ENCODE results near the gene ZNF816.
"Not testable (repeated sequence)": the region's sequence is repeated elsewhere in the genome, so short reads cannot be mapped to it uniquely, and the experiment has no call there.

Gene ZNF816

DNA sequence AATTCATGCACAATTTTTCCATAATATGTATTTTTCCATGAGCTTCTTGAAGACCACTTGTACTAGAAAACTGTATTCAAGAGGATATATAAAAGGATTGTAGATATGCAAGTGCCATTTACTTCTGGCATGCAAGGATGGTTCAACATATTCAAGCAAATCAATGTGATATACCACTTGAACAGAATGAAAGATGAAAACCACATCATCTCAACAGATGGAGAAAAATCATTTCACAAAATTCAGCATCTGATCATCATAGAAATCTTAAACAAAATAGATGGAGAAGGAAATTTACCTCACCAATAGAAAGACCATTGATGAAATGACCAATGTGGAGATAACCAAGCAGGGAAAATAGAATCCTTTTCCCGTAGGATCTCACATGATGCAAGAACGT, 5.1 kb upstream of the ZNF816 start:
- DNase-seq (ENCODE audit: low read depth, low spot score), result no peak

DNA sequence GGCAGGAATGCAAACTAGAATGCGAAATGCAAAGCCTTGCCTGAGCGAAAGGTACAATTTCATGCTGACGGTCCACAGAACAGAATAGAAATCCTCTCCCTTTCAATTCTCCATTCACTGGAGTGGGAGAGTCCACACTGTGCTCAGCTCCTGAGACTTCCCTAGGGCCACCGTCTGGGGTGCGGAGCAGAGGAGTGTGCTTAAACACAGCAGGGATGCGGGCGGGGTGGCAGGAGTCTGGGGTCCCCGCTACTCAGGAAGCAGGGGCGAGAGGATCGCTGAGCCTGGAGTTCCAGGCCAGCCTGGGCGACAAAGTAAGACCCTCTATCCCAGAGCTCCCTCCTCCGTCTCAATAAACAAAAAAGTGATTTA, 552 bp upstream of the ZNF816 start:
- DNase-seq (ENCODE audit: low read depth, low spot score), result no peak
- H3K4me3 ChIP-seq (ENCODE audit: low read length), result peak overlapping the region; percentile 53

More for the DNA sequence above, 5.1 kb upstream of the ZNF816 start:
- H3K4me3 ChIP-seq (ENCODE audit: low read length), result no peak overlapping the region

DNA sequence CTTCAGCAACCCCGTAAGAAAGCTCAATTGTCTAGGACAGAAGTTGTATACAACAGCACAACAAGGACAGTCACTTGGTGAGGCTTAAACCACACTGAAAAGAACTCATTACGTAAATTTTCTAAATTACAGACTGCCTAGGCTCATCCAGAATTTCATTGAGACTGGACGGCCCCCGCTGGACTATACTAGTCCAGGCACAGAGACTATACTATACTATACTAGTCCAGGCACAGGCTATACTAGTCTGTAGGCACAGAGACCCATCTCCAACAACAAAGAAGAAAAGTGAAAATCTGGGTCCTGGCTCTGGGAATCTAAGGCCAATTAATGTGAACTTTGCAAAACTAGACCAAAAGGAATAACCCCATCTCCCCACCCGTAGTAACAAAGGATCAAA, 700 bp downstream of the ZNF816 start:
- DNase-seq (ENCODE audit: low read depth, low spot score), result no peak
- H3K4me3 ChIP-seq (ENCODE audit: low read length), result peak overlapping the region; percentile 70

DNA sequence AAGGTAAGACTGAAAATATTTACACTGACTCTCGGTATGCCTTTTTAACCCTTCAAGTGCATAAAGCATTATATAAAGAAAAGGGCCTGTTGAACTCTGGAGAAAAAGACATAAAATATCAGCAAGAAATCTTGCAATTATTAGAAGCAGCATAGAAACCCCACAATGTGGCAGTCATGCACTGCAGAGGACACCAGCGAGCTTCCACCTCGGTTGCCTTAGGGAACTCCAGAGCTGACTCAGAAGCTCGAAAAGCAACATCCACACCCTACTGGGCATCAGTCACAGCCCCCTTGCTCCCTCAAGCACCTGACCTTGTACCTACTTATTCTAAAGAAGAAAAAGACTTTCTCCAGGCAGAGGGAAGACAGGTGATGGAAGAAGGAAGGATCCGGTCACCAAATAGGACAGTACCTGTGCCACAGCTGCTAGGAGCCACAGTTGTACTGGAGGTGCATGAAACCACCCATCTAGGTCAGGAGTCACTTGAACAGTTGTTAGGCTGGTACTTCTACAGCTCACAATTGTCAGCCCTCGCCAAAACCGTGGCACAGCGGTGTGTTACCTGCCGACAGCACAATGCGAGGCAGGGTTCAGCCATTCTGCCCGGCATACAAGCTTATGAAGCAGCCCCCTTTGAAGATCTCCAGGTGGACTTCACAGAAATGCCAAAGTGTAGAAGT, 2.9 kb downstream of the ZNF816 start:
- DNase-seq (ENCODE audit: low read depth, low spot score), result no peak
- H3K4me3 ChIP-seq (ENCODE audit: low read length), result no peak overlapping the region

DNA sequence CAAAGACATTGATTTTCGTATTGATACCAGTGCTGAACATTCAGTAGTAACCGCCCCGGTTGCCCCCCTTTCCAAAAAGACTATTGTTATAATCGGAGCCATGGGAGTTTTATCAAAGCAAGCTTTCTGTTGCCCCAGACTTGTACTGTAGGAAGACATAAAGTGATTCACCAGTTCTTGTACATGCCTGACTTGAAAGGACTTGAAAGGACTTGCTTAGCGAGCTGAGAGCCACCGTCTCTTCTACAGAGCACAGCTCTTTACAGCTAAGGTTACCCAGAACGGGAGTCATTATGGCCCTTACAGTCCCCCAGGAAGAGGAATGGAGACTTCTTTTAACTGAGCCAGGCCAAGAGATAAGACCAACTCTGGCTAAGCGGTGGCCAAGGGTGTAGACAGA, 5.1 kb downstream of the ZNF816 start:
- no peak for DNase-seq (ENCODE audit: low read depth, low spot score)
- H3K4me3 ChIP-seq (ENCODE audit: low read length), result no peak overlapping the region

DNA sequence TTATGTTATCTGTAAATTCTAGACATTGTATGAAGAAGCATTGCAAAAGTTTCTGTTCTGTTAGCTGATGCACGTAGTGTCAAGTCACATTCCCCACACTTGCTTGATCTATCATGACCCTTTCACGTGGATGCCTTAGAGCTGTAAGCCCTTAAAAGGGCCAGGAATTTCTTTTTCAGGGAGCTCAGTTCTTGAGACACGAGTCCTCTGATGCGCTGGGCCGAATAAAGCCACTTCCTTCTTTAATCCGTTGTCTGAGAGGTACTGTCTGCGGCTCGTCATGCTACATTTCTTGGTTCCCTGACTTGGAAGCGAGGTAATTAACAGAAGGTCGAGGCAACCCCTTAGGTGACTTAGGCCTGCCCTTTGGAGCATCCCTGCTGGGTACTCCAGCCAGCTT, 5.8 kb downstream of the ZNF816 start:
- DNase-seq (ENCODE audit: low read depth, low spot score), result no peak
- H3K4me3 ChIP-seq (ENCODE audit: low read length), result no peak overlapping the region

DNA sequence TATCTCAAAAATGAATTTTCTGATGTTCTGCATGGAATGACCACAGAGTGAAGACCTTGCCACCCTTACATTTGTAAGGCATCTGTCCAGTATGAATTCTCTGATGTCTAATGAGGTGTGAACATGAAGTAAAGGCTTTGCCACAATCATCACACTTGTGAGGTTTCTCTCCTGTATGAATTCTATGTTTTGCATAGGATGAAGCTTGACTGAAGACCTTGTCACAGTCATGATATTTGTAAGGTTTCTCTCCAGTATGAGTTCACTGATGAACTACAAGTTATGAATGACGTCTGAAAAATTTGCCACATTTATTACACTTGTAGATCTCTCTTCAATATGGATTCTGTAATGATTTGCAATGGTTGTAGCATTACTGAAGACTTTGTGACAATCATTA, 13.3 kb downstream of the ZNF816 start:
- no peak for DNase-seq (ENCODE audit: low read depth, low spot score)
- no peak overlapping the region for H3K4me3 ChIP-seq (ENCODE audit: low read length)

DNA sequence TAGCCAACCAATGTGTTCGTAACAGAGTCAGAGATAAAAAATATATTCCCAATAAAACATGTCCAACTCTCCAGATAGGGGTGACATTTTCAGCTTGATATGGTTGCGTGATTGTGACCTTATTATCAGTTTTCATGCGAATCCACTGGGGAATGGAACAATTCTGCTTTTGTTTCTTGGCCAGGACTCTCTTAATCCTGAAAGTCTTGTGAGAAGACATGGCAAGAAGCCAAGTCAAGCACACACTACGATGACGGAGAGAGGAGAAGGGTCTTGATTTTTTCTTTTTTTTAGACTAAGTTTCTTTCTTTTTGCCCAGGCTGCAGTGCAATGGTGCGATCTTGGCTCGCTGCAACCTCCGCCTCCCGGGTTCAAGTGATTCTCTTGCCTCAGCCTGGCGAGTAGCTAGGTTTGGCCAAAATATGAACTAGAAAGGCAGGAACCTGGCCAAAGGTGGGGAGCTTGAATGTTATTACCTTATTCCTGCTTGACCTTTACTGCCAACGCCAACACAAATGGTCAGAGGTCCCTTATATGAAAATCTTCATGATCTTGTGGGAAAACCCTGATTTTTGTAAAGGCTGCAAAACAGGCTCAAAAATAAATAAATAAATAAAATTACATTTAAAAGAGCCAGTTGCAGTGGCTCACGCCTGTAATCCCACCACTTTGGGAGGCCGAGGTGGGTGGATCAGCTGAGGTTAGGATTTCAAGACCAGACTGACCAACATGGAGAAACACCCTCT, 14.5 kb downstream of the ZNF816 start:
- DNase-seq (ENCODE audit: low read depth, low spot score), result no peak
- H3K4me3 ChIP-seq (ENCODE audit: low read length), result no peak overlapping the region

DNA sequence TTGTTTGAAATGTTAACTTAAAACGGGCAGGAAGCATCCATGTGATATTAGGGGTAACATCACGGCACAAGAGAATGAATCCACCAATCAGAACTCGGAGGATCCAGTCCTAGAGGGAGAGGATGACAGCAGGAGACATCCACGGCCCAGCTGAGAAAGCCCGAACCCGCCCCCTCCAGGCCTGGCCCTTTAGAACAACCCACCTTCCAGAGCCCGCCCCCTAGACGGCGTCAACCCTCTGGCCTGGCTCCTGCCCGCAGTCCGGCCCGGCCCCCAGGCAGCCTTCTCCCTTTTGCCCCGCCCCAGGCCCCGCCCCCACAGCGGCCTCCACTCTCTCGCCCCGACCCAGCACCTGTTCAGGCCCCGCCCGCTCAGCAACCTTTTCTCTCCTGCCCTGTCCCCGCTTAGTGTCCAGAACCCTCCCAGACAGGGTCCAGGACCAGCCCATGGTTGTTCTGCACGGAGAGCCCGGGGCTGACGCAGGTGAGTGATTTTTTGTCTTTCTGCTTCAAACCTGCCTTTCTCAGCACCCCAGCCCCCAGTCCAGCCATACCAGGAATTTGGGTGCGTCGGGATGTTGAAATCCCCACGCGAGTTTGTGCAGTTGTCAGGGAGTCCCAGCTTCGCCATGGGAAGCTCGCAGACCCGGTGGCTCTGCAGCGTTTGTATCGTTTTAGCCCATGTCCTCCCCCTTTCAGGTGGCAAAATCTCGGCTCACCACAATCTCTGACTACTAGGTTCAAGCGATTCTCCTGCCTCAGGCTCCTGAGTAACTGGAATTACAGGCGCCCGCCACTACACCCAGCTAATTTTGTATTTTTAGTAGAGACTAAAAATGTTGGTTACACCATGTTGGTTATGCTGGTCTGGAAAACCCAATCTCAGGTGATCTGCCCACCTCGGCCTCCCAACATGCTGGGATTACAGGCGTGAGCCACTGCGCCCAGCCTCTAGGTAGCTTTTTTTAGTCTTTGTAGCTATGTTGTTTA, 16.1 kb downstream of the ZNF816 start:
- DNase-seq (ENCODE audit: low read depth, low spot score), result no peak
- H3K4me3 ChIP-seq (ENCODE audit: low read length), result no peak overlapping the region

DNA sequence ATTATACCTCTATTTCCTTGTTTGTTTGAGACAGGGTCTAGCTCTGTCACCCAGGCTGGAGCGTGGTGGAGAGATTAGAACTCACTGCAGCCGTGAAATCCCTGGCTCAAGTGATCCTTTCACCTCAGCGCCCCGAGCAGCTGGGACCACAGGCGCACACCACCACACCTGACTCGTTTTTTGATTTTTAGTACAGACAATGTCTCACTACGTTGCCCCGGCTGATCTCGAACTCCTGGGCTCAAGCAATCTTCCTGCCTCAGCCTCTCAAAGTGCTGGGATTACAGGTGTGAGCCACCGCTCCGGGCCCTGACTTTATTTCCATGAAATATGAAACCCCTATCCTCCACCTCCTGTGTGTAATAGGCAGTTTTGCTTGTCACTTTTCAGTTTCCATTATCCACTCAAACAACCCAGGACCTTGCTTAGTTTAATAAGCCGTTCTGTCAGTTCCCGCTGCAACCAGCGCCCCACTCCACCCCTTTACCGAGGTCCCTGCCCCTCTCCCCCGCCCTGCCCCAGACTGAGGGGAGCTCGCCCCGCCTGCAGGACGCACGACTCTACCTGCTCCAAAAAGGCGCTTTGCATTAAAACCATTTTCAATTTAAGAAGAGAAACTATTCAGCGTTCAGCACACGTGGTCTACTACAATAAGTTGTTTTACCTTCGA, 16.9 kb downstream of the ZNF816 start:
- no peak overlapping the region for H3K4me3 ChIP-seq (ENCODE audit: low read length)
- DNase-seq (ENCODE audit: low read depth, low spot score), result no peak

DNA sequence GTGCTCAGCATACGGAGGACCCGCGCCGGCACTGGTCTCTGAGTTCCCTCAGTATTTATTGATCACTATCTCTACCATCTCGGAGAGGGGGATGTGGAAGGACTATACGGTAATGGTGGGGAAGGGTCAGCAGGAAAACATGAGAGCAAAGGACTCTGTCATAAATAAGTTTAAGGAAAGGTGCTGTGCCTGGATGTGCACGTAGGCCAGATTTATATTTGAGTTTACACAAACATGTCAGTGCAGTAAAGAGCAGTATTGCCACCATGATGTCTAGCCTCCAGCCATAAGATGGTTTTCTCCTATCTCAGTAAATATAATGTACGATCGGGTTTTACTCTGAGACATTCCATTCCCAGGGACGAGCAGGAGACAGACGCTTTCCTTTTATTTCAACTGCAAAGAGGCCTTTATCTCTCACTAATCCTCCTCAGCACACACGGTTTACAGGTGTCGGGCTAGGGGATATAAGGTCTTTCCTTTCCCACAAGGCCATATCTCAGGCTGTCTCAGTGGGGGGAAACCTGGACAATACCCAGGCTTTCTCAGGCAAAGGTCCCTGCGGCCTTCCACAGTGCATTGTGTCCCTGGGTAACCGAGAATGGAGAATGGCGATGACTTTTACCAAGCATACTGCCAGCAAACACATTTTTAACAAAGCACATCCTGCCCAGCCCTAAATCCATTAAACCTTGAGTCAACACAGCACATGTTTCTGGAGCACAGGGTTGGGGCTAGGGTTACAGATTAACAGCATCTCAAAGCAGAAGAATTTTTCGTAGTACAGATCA, 17.8 kb downstream of the ZNF816 start:
- not testable (repeated sequence) for DNase-seq (ENCODE audit: low read depth, low spot score)

DNA sequence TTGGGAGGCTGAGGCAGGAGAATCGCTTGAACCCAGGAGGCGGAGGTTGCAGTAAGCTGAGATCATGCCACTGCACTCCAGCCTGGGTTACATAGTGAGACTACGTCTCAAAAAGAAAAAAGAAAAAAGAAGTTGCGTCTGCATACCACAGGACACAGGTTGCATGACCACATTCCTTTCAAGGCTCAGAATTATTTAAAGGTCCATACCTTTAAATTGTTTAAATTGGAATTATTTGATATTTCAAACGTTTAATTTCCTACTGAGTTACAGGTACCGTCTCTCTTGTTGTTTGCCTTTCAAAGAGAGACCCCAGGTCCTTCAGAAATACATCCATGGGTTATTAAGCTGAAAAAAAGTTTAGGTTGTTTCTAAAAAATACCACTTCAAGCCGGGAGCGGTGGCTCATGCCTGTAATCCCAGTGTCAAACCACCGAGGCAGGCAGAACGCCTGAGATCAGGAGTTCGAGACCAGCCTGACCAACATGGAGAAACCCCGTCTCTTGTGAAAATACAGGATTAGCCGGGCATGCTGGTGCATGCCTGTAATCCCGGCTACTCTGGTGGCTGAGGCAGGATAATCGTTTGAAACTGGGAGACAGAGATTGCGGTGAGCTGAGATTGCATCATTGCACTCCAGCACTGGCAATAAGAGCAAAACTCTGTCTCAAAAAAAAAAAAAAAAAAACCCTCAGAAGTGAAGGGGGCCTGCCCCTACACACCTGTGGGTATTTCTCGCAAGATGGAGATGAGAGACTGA, 18.6 kb downstream of the ZNF816 start:
- no peak overlapping the region for H3K4me3 ChIP-seq (ENCODE audit: low read length)
- no peak for DNase-seq (ENCODE audit: low read depth, low spot score)

More for the DNA sequence above, 17.8 kb downstream of the ZNF816 start:
- not testable (repeated sequence) for H3K4me3 ChIP-seq (ENCODE audit: low read length)

DNA sequence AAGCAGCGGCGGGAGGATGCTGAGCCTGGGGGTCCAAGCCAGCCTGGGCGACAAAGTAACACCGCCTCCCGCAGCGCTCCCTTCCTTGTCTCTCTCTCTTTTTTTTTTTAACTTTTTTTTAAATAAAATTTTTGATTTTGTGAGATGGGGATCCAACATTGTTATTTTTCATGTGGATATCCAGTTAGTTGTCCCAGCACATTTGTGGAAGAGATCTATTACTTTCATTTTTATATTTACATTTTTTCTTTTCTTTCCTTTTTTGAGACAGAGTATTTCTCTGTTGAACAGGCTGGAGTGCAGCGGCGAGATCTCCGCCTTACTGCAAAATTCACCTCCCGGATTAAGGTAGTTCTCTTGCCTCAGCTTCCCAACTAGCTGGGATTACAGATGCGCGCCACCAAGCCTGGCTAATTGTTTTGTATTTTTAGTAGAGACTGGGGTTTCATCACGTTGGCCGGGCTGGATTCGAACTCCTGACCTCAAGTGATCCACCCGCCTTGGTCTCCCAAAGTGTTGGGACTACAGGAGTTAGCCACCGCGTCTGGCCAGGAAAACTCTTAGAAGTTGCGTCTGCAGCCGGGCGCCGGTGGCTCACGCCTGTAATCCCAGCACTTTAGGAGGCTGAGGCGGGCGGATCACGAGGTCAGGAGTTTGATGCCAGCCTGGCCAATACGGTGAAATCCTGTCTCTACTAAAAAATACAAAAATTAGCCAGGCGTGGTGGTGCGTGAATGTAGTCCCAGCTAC, 19.4 kb downstream of the ZNF816 start:
- peak overlapping the region; percentile 87 for H3K4me3 ChIP-seq (ENCODE audit: low read length)
- no peak for DNase-seq (ENCODE audit: low read depth, low spot score)

DNA sequence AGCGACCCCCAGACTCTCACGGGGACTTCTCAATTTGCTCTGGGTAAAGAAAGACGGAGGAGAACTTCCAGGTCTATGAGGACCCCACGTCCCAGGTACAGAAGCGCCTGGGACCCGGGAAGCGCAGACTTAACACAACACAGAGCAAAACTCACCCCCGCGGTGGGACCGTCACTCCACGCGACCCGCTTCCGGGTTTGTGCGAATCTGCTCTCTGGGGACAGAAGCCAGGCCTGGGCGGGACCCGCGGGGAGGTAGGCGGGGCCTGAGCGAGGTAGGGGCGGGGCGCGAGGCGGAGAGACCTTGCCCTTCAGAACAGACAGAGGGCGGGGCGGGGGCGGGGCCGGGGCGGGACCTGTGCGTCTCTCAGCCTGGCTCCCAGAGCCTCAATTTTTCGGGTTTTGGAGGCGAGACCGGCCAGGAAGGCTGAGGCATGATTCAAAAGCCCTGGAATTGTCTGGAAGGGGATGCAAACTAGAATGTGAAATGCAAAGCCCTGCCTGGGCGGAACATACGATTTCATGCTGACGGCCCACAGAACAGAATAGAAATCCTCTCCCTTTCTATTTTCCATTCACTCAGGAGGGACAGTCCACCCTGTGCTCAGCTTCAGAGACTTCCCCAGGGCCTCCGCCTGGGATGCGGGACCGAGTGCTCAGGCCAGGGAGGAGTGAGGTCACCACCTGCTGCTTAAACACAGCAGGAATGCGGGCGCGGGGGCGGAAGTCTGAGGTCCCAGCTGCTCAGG, 20.1 kb downstream of the ZNF816 start:
- DNase-seq (ENCODE audit: low read depth, low spot score), result peak; percentile 76
- H3K4me3 ChIP-seq (ENCODE audit: low read length), result peak overlapping the region; percentile 87

DNA sequence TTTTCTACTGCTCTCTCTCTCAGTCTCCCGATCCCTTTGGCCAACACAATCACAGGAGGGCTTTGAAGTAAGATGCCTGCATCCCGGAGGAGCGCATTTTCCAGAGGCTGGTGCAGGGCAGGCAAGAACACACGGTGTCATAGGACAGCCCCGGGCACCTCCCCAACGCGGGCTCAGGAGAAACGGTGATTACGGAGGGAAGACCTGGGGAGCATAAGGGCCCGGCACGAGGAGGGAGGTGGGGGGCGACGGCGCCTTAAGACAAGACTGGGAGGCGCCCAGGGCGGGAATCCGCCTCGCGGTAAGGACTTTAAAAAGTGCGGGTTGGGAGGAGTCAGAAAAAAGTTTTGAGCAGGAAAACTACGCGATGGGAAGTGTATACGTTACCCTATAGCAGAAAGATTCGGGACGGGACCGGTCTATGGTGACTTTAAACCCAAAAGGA, 20.7 kb downstream of the ZNF816 start:
- DNase-seq (ENCODE audit: low read depth, low spot score), result peak; percentile 10
- H3K4me3 ChIP-seq (ENCODE audit: low read length), result peak overlapping the region; percentile 87

DNA sequence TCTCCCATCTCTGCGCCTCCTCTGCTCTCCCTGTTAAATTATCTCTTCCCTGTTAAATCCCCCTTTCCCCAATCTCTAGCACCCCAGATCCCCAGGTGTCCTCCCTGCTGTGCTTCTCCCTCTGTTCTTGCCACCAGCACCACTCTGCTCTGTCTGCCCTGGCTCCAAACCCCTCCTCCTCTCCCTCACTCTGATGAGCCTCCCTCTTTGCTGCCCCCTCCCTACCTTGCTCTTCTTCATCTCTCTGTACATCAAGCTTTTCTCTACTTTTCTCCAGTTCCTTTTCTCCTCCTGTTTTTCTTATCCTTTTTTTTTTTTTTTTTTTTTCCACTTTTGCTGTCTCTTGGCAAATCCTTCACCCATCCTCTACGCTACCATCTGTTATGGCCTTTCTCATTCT, 21.2 kb downstream of the ZNF816 start:
- H3K4me3 ChIP-seq (ENCODE audit: low read length), result peak overlapping the region; percentile 87
- not testable (repeated sequence) for DNase-seq (ENCODE audit: low read depth, low spot score)
